Muscle layer of duodenum (tissue), 2 donors: ENCODE data around the gene FGL2.
A peak's percentile ranks its signal among the peaks of the same experiment; 100 is the strongest.

ENCODE experiments used
- H3K27ac ChIP-seq: one replicate; pipeline ENCODE4 v1.7.0; 2013; ENCODE audit warnings: mild to moderate bottlenecking, low read length
- H3K27me3 ChIP-seq: one replicate; pipeline ENCODE4 v1.7.0; 2013; ENCODE audit warnings: low read depth, mild to moderate bottlenecking, control low read depth, low read length
- H3K36me3 ChIP-seq, 2 donors: one replicate each; pipeline ENCODE4 v1.7.0; 2013; ENCODE audit warnings: low read length in 2 of 2, control low read depth in 1 of 2, mild to moderate bottlenecking in 1 of 2; ENCODE audit not compliant: insufficient read depth in 2 of 2, control insufficient read depth in 1 of 2
- H3K4me1 ChIP-seq, 2 donors: one replicate each; pipeline ENCODE4 v1.7.0; 2013; ENCODE audit warnings: low read length in 2 of 2, mild to moderate bottlenecking in 2 of 2, control low read depth in 1 of 2, moderate library complexity in 1 of 2; ENCODE audit not compliant: insufficient read depth in 2 of 2, control insufficient read depth in 1 of 2
- H3K4me3 ChIP-seq, 2 donors: one replicate each; pipeline ENCODE4 v1.7.0; 2013; ENCODE audit warnings: low read length in 2 of 2, low read depth in 1 of 2, mild to moderate bottlenecking in 1 of 2
- H3K9me3 ChIP-seq, 2 donors: one replicate each; pipeline ENCODE4 v1.7.0; 2013; ENCODE audit warnings: low read length in 2 of 2, control low read depth in 1 of 2, mild to moderate bottlenecking in 1 of 2; ENCODE audit not compliant: control insufficient read depth in 1 of 2
- donor health status: healthy.

The FGL2 gene

GRCh38 chr7:77199013-77199966 is at the start of gene FGL2:
Gene FGL2, minus strand, starts transcription at chr7:77199819. Its CDS starts 26 bp downstream, at chr7:77199793.
- H3K9me3 ChIP-seq = no peaks in the 10 kb centered on the region
- H3K4me1 ChIP-seq = peaks cover 0 to 9% of the 10 kb centered on the region in 2 donors
- peak within 1 kb of the TSS; percentile 89 to 90 for H3K4me3 ChIP-seq
- H3K36me3 ChIP-seq = peaks cover 0 to 3% of the 10 kb centered on the region in 2 donors
- peak within 1 kb of the TSS; percentile 93 for H3K27ac ChIP-seq
- no peaks in the 10 kb centered on the region for H3K27me3 ChIP-seq

- Histone ChIP-seq H3K4me1 (peaks cover 13% of the 10 kb centered on the region in 2 donors), H3K27ac (no peak overlapping the region), H3K36me3 (no peaks in the 10 kb centered on the region), H3K9me3 (no peaks in the 10 kb centered on the region), H3K27me3 (no peaks in the 10 kb centered on the region), H3K4me3 (no peak overlapping the region)
These were observed 48.5 kb upstream of the FGL2 start for GRCh38 chr7:77248154-77248553.

GRCh38 chr7:77247206-77247850 is 47.7 kb upstream of the FGL2 start:
- Histone ChIP-seq H3K4me3 (no peak overlapping the region), H3K4me1 (peaks cover 13% of the 10 kb centered on the region in 2 donors), H3K9me3 (no peaks in the 10 kb centered on the region), H3K27ac (no peak overlapping the region), H3K36me3 (no peaks in the 10 kb centered on the region), H3K27me3 (no peaks in the 10 kb centered on the region)

- peaks cover 13% of the 10 kb centered on the region in 2 donors for H3K4me1 ChIP-seq
- H3K4me3 ChIP-seq = peak overlapping the region in 1 of 2 donors; percentile 9
- no peaks in the 10 kb centered on the region for H3K9me3 ChIP-seq
- no peaks in the 10 kb centered on the region for H3K36me3 ChIP-seq
- peak overlapping the region; percentile 41 for H3K27ac ChIP-seq
- H3K27me3 ChIP-seq = no peaks in the 10 kb centered on the region
These were observed 46.5 kb upstream of the FGL2 start for GRCh38 chr7:77246026-77246640.

GRCh38 chr7:77245015-77245755 is 45.6 kb upstream of the FGL2 start:
- no peaks in the 10 kb centered on the region for H3K36me3 ChIP-seq
- H3K27me3 ChIP-seq = no peaks in the 10 kb centered on the region
- H3K4me1 ChIP-seq = peaks cover 13% of the 10 kb centered on the region in 2 donors
- H3K9me3 ChIP-seq = no peaks in the 10 kb centered on the region
- peak overlapping the region; percentile 65 for H3K27ac ChIP-seq
- no peak overlapping the region for H3K4me3 ChIP-seq

- Histone ChIP-seq H3K9me3 (no peaks in the 10 kb centered on the region), H3K36me3 (no peaks in the 10 kb centered on the region), H3K4me1 (peaks cover 13 to 15% of the 10 kb centered on the region in 2 donors), H3K27me3 (no peaks in the 10 kb centered on the region), H3K4me3 (no peak overlapping the region), H3K27ac (peak overlapping the region; percentile 65)
These were observed 44.8 kb upstream of the FGL2 start for GRCh38 chr7:77244222-77244934.

- H3K27me3 ChIP-seq = no peaks in the 10 kb centered on the region
- no peak overlapping the region for H3K4me3 ChIP-seq
- no peaks in the 10 kb centered on the region for H3K9me3 ChIP-seq
- peak overlapping the region; percentile 62 for H3K27ac ChIP-seq
- H3K4me1 ChIP-seq = peaks cover 13 to 25% of the 10 kb centered on the region in 2 donors
- H3K36me3 ChIP-seq = no peaks in the 10 kb centered on the region
These were observed 42.9 kb upstream of the FGL2 start for GRCh38 chr7:77242554-77242953.

- Histone ChIP-seq H3K9me3 (no peaks in the 10 kb centered on the region), H3K36me3 (no peaks in the 10 kb centered on the region), H3K4me3 (no peak overlapping the region), H3K4me1 (peaks cover 13 to 25% of the 10 kb centered on the region in 2 donors), H3K27ac (peak overlapping the region; percentile 62), H3K27me3 (no peaks in the 10 kb centered on the region)
These were observed 42.4 kb upstream of the FGL2 start for GRCh38 chr7:77242068-77242467.

- Histone ChIP-seq H3K27ac (no peak overlapping the region), H3K9me3 (no peaks in the 10 kb centered on the region), H3K27me3 (no peaks in the 10 kb centered on the region), H3K36me3 (no peaks in the 10 kb centered on the region), H3K4me1 (peaks cover 0 to 12% of the 10 kb centered on the region in 2 donors), H3K4me3 (no peak overlapping the region)
These were observed 39.9 kb upstream of the FGL2 start for GRCh38 chr7:77239471-77239870.

- Histone ChIP-seq H3K4me1 (peaks cover 0 to 12% of the 10 kb centered on the region in 2 donors), H3K9me3 (no peaks in the 10 kb centered on the region), H3K27me3 (no peaks in the 10 kb centered on the region), H3K36me3 (no peaks in the 10 kb centered on the region), H3K4me3 (no peak overlapping the region), H3K27ac (no peak overlapping the region)
These were observed 39.1 kb upstream of the FGL2 start for GRCh38 chr7:77238703-77239136.
